HG03196 (cell line): ENCODE data around the gene TMC5.

ENCODE experiments used
- ATAC-seq: cut with Tn5 transposase; IDR thresholded peaks from one replicate; pipeline ENCODE4 v1.9.1; 2021; ENCODE audit not compliant: unreplicated experiment

Gene TMC5

DNA sequence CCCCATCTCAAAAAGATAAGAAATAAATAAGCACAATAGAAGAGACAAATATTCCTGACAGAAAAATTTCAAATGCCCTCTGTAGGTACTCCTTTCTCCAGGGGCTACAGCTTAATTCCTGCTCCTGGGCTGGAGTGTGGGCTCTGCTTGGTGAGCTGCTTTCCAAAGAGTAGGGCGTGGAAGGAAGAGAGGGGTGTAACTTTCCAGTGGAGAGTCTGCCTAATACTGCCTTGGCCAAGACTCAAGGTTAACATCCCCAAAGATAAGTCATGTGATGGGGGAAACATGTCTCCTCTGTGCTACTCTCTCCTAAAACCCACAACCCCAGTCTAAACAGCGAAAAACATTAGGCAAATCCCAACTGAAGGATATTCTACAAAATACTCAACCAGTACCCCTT is 42.7 kb downstream of the TMC5 start:
- no peak for ATAC-seq

DNA sequence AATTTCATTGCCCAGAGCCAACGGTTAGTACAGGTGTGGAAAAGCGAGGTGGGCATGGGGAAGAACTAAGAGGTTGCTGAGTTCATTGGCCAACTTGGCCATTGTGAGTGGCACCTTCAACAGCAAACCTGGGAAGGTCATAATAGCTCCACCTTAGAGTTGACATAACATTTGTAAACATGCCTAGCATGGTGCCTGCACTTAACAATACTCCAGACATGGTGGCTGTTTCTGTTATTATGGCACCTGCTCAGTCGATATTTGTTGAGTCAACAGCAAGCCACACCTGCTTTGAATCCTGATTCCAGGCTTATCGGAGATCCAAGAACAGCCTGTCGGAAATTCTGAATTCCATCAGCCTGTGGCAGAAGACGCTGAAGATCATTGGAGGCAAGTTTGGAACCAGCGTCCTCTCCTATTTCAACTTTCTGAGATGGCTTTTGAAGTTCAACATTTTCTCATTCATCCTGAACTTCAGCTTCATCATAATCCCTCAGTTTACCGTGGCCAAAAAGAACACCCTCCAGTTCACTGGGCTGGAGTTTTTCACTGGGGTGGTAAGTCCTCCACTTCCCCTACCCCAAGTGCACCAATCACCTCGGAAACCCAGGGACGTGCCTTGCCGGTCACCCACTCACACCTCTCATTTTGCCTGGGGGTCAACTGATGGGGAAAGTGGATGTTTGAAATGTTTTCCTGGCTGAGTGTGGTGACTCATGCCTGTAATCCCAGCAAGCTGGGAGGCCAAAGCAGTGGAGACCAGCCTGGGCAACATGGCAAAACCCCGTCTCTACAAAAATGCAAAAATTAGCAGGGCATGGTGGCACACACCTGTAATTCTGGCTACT is 46.0 kb downstream of the TMC5 start:
- ATAC-seq = no peak

DNA sequence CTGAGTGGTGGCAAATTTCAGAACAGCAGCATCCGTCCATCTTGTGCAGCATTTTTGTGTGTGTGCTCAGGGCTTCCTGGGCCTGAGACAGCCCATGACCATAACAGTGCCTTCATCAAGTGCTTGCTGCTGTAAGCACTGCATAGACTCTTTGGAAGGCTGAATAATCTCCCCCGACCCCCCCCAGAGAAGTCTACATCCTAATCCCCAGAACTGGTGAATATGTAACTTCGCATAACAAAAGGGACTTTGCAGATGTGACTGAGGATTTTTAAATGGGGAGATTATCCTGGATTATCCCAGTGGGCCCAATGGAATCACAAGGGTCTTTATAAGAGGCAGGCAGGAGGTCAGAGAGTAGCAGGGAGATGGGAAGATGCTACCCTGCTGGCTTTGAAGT is 50.6 kb downstream of the TMC5 start:
- ATAC-seq = no peak

DNA sequence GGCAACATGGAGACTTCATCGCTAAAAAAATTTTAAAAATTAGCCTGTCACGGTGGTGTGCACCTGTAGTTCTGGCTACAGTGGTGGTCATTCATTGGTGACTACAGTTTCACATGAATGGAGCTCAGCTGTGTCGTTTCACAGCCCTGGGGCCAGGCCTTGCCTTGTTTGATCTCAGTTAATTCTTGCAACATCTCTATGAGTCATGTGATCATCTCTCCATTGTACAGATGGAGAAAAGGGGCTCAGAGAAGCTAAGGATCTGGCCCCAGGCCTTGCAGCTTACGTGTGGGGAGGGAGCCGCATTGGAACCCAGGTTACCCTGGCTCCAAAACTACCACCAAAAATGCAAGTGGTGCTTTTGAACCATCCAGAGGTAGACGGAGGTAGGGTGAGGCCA is 54.8 kb downstream of the TMC5 start:
- no peak for ATAC-seq

DNA sequence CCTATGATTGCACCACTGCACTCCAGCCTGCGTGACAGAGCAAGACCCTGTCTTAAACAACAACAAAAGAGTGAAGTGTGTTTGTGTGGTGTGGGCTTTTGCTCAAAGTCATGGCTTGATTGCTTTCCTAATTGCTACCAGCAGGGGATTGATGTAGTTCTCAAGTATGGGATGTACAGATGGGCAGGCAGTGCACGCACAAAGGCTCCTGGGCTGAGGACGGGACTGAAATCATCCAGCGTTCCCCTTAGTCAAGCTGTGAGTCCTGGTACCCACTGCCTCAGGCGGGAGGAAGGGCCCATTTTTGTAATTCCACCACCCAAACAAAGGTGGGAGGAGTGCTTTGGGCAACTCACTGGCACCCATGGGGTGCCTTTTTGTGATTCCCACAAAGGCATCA is 56.9 kb downstream of the TMC5 start:
- ATAC-seq = no peak

DNA sequence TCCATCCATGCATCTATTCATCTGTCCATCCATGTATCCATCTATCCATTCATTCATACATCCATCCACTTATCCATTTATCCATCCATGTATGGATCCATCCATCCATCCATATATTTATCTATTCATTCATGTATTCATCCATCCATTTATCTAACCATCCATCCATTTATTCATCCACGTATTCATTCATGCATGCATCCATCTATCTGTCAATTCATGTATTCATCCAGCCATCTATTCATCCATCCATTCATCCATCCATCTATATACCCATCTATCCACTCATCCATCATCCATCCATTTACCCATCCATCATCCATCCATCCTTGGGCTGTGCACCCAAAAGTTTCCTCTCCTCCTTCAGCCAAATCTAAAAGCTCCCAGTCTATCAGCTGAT is 60.8 kb downstream of the TMC5 start:
- ATAC-seq = no peak

DNA sequence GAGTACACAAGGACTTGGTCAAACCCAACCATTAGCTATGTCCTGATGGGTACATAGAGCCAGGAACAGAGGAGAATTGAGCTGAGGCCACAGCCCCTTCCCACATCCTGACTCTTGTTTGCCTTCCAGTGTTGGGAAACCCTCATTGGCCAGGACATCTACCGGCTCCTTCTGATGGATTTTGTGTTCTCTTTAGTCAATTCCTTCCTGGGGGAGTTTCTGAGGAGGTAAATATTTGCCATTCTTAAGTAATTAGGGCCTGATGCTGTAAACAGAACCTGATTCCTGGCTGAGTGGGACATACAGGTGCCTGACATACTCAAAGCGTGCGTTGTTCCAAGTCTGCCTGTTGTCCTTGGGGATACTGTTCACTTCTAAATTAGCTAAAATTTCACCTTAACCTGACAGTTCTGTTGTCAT is 61.6 kb downstream of the TMC5 start:
- ATAC-seq = no peak

DNA sequence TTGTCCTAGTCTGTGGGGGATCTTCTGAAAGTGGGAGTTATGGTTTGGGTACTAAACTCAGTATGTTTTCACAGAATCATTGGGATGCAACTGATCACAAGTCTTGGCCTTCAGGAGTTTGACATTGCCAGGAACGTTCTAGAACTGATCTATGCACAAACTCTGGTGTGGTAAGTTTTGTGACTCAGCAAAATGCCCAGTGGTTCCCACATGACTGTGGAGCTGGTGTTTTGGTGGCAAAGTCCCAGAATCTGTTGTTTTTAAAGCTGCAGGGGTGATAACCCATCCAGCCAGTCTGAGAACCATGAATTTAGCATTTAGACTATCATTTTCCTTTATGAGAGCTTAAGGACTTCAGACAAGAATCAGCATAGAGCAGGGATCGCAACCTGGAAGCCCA is 63.6 kb downstream of the TMC5 start:
- no peak for ATAC-seq

DNA sequence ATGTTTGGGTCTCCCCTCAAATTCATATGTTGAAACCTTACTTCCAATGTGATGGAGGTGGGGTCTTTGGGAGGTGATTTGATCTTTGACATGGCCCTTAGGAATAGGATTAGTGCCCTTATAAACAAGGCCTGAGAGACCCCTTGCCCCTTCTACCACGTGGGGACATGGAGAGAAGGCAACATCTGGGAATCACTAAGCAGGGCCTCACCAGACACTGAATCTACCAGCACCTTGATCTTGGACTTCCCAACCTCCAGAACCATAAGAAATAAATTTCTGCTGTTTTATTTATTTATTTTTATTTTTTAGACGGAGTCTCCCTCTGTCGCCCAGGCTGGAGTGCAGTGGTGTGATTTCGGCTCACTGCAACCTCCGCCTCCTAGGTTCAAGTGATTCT is 64.1 kb downstream of the TMC5 start:
- ATAC-seq = no peak

DNA sequence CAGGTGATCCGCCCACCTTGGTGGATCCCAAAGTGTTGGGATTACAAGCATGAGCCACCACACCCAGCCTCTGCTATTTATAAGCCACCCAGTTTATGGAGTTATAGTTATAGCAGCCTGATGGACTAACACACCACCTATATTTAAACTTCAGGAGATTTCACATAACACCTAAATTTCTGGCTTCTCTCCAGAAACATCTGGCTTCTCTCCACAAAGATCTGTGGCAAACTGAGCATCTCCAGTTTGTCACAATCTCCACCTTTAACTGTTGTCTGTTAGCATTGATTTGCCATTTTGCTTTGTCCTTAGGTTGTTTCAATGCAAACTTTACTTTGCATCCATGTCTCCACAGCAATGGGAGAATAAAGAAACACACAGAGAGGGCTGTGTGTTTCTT is 64.6 kb downstream of the TMC5 start:
- ATAC-seq = no peak

DNA sequence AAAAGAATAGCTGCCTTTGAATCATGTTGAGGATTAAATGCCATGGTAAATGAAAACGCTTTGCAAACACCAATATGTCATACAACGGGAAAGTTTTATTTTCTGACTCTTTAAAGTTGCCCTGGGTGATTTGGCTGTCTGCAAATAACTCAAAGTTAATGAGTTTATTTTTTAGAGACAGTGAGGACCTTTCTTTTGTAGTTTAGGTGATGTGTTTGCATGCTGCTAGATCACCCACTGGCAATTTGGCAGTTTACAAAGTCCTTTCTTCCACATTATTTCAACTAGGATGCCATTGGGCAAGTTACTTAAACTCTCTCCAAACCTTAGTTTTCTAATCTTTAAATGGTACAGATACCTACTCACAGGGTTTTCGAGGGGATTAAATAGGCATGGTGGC is 66.4 kb downstream of the TMC5 start:
- no peak for ATAC-seq

DNA sequence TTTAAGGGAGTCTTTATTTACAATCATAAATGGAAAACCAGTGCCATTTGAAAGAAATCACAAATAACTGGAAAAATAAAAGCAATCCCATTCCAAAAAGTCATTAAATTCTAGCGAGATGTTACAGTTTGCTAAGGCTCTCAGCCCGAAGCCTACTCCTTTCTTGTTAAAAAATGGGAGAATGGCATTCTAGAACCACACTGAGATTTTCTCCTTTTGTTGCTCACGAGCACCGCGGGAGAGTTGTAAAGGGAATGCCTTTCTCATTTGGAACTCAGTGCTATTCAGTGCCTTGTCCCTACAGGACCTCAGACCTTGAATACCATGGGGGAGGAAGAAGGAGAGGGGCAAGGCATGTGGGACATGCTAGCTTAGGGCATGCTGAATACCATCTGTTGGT is 67.9 kb downstream of the TMC5 start:
- no peak for ATAC-seq

DNA sequence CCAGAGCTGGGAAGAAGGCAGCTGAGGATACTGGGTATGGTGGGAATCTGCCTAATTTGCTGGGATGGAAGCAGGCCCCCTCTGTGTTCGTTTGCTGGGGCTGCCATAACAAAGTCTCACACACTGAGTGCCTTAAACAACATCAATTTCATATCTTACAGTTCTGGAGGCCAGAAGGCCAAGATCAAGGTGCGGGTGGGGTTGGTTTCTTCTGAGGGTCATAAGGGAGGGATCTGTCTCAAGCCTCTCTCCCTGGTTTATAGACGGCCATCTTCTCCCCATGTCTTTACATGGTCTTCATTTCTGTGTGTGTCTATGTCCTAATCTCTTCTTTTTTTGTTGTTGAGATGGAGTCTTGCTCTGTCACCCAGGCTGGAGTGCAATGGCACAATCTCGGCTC is 68.4 kb downstream of the TMC5 start:
- no peak for ATAC-seq

DNA sequence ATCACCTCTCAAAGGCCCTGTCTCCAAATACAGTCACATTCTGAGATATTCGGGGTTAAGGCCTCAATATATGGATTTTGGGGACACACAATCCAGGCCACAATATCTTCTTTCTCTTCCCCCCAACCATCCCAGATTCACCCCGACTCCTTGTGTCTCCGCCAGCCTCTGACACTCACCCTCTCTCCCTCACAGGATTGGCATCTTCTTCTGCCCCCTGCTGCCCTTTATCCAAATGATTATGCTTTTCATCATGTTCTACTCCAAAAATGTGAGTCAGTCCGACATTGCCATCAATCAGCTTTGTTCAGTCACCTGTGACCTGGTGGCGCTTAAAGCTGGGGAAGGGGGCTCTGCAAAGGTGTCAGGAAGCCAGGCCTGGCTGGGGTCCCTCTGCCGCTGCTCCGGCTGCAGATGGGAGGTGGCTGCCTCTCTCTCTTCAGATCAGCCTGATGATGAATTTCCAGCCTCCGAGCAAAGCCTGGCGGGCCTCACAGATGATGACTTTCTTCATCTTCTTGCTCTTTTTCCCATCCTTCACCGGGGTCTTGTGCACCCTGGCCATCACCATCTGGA is 69.2 kb downstream of the TMC5 start:
- ATAC-seq = no peak

DNA sequence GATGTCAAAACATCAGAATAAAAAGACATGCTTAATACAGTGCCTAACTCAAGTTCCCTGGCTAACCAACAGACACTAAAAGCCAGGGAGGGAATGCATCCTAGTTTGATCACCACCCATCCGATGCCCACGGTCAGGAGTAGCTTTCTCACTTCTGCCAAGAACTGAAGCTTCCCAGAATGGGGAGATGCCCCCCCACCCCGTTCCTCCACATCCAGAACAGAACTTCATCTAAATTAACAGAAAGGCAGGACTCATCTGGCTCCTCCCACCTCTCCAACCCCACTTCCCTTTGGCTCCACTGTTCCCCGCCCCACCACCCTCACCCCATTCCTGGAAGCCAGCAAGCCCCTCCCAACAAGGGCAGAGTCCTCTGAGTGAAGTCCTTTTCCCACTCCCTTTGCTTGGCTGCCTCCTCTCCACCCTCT is 70.5 kb downstream of the TMC5 start:
- ATAC-seq = no peak

DNA sequence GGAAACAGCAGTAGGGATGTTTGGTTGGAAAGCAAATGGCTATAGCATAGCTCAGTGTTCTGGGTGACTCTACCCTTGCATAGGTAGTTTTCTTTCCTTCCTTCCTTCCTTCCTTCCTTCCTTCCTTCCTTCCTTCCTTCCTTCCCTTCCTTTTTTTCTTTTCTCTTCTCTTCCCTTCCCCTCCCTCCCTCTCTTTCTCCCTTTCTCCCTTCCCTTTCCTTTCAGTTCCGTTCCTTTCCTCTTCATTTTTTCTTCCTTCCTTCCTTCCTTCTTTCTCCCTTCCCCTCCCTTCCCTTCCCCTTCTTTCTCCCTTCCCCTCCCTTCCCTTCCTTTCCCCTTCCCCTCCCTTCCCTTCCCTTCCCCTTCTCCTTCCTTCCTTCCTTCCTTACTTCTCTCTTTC is 72.9 kb downstream of the TMC5 start:
- no peak for ATAC-seq

DNA sequence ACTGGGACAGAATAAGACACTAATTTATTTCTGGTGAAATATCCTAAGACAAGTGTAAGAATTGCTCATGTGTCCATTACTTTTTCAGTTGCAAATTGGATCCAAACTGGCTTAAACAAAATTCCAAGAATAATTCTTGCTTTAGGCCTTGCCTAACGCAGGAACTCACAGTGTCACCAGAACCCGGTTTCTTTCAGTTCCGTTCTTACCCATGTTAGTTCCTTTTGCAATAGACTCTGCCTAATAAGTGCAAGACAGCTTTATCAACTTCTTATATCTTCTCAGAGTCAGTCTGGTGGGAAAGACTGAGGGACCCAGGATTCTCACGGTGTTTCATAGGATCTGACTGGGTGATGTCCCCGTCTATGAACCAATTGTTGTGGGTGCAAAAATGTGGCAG is 79.5 kb downstream of the TMC5 start:
- ATAC-seq = no peak

DNA sequence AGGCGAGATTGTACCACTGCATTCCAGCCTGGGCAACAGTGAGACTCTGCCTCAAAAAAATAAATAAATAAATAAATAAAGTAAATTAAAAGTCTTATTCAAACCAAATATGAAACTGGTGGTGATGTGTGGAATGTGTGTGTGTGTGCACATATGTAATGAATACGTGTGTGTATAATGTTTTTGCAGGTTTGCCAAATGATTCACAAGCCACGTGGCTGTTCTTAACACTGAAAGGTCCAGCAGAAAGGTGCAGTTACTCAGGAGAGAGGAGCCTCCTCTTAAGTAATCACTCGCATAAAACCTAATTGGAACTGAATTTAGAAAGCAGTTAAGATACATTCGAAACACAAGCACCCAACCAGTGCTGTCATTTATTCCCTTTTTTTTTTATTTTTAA is 81.3 kb downstream of the TMC5 start:
- no peak for ATAC-seq

DNA sequence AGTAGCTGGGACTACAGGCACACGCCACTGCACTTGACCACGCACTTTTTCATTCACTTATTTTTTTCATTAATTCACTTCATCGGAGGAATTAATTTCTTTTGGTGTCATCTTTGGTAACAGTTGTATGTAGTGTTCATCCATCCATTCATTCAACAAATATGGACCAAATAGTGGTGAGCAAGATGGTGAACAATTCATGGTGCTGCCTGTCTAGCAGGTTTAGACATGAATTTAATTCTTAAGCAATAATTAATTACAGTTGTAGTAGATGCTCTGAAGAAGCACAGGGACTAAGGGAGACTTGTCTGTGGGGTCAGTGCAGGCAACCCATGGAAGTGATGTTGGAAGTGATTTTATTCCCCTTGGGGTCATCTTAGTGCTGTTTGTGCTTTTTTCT is 81.8 kb downstream of the TMC5 start:
- ATAC-seq = no peak

DNA sequence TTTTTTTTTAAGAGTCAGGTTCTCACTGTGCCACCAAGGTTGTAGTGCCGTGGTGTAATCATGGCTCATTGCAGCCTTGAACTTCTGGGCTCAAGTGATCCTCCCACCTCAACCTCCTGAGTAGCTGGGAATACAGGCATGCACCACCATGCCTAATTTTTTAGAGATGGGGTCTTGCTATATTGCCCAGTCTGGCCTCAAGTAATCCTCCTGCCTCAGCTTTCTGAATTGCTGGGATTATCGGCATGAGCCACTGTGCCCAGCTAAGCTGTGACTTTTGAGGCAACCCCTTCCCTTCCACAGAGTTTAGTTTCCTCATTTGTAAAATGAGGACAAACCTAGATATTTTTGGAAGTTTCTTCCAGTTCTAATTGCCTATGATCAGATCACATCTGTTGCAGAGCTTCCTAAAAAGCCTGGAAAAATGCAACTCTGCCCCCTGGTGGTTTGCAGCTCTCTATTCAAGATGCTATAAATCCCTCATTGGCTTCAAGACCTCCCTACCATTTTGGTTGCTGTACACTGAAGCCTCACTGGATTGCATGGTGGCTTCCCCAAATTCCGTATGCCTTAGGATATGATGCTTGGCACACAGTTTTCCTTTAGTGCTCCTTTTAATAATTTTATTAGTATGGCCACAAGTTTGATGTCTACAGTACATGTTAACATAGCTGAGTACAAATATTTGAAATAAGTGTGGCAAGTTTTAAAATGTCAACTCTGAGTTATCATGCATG is 84.9 kb downstream of the TMC5 start:
- ATAC-seq = no peak

DNA sequence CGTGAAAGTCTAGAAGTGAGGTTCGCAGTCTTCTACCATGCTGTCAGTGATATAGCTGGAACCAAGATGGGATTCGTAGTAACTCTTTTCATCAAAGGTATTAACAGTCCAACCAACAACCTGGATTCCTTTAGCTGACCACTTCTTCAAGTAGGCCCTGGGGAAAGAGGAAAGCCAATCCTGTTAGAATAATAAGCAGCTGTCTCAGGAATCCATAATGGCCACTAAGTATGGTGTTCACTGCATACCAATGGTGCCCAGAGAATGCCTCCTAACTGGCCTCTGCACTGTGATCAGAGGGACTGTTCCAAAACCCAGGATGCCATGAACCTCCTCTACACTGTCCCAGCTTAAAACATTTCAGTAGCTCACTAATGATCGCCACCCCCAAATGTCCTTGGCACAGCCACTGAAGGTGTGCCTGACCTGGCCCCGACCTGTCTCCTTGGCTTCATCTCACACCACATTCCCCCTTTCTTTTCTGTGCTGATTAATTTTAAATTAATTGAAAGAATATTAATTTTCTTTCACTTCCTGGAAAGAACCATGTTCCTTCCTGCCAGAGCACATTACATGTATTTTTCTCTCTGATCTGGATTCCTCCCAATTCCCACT is 85.9 kb downstream of the TMC5 start:
- no peak for ATAC-seq
